ENCODE results near the gene ALOX5AP. TPM values are rescaled to one million over a fixed set of nuclear protein-coding genes. Genes with fewer than 3 reads are reported as not detected.

The ALOX5AP gene
- total and polyA plus RNA-seq, 2 donors (not counting 1 experiment from before 2014, with no cell fraction given) = 0.17 to 0.25 TPM

DNA sequence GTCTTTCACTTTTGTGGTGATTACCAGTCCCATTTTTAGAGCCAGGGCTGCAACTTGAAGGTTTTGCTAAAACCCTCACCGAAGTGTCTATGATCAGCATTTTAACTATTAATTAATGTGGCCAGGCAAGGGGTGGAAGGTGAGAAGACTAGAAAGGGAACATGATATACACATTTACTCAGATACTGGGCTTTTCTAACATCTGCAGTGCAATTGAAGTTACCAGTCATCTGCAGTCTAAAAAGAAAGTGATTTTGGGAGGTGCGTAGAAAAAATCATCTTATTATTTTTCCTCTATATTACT, 481 bp downstream of the ALOX5AP start:
- Histone ChIP-seq H2AFZ (ENCODE audit: low read length) (no peak overlapping the region), H3K79me2 (ENCODE audit: control insufficient read depth, insufficient read depth, low read length) (no peaks in the 10 kb centered on the region), H3K9ac (ENCODE audit: insufficient read depth, low read length) (no peak overlapping the region), H3K27ac (ENCODE audit: insufficient read depth, low read length) (no peak overlapping the region), H4K20me1 (ENCODE audit: control insufficient read depth, extremely low read depth, insufficient read depth, low read length) (no peaks in the 10 kb centered on the region), H3K27me3 (ENCODE audit: control insufficient read depth, insufficient read depth, low read length) (no peaks in the 10 kb centered on the region), H3K4me3 (replicated peaks in 1 of 4; ENCODE audit: control extremely low read depth in 1 of 4, insufficient read depth in 1 of 4, low read depth in 3 of 4, low read length in 4 of 4) (no peak overlapping the region), H3K9me3 (ENCODE audit: control insufficient read depth, insufficient read depth, low read depth, low read length) (no peaks in the 10 kb centered on the region), H3K4me1 (ENCODE audit: control insufficient read depth, extremely low read depth, insufficient read depth, low read length) (peaks cover 10% of the 10 kb centered on the region), H3K36me3 (ENCODE audit: control insufficient read depth, insufficient read depth, low read length) (no peaks in the 10 kb centered on the region), H3K4me2 (ENCODE audit: extremely low read depth, insufficient read depth, low read length) (no peak overlapping the region)
- DNase-seq (ENCODE audit: low read depth in 2 of 2) = no peak
- TF ChIP-seq EZH2 (IDR thresholded peaks at IDR 0.05; ENCODE audit: low read length, missing control alignments) = no peak
- TF ChIP-seq, protein P1, sequence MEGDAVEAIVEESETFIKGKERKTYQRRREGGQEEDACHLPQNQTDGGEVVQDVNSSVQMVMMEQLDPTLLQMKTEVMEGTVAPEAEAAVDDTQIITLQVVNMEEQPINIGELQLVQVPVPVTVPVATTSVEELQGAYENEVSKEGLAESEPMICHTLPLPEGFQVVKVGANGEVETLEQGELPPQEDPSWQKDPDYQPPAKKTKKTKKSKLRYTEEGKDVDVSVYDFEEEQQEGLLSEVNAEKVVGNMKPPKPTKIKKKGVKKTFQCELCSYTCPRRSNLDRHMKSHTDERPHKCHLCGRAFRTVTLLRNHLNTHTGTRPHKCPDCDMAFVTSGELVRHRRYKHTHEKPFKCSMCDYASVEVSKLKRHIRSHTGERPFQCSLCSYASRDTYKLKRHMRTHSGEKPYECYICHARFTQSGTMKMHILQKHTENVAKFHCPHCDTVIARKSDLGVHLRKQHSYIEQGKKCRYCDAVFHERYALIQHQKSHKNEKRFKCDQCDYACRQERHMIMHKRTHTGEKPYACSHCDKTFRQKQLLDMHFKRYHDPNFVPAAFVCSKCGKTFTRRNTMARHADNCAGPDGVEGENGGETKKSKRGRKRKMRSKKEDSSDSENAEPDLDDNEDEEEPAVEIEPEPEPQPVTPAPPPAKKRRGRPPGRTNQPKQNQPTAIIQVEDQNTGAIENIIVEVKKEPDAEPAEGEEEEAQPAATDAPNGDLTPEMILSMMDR (conservative IDR thresholded peaks at IDR 0.05 in 1 of 2, IDR thresholded peaks at IDR 0.05 in 1 of 2; ENCODE audit: low read depth in 1 of 2, low read length in 2 of 2) = no peak

DNA sequence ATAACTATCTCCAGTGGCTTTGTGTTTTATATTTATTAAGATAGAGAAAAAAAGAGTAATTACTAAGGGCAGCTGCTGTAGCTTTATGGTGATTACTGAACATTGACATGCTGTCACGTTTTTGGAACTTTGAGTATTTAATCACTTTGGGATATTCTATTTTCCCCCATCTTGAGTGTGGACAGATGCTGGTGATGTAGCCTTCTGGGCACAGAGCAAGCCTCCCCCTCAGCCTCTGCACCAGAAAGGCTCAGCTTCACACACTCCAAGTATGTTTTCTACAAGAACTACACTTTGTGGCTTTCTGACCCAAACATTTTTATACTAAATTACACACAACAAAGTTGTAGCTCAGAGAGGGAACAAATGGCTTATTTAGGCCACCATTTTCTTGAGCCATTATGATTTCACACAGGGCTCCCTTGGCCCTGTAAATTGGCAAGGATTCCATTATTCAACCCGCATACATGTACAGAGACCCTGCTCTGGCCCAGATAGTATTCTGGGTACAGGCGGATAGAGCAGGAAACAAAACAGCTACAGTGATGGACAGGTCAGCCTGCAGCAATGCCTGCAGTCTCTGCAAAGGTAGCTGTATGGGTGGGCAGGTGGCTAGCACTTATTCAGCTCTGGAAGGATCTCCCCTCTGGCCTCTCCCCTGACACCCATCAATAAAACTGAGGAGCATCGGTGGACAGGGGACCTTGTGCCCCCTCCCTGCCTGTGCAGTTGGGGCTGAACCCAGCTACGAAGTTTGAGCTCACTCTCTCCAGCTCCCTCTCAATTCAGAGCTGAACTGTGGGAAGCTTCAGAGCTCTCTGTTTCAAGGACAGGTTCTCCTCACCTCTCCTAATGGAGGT, 1.3 kb downstream of the ALOX5AP start:
- H3K79me2 ChIP-seq (ENCODE audit: control insufficient read depth, insufficient read depth, low read length) = no peaks in the 10 kb centered on the region
- no peak overlapping the region for H2AFZ ChIP-seq (ENCODE audit: low read length)
- H3K27me3 ChIP-seq (ENCODE audit: control insufficient read depth, insufficient read depth, low read length) = no peaks in the 10 kb centered on the region
- no peak overlapping the region for H3K4me3 ChIP-seq (replicated peaks in 1 of 4; ENCODE audit: control extremely low read depth in 1 of 4, insufficient read depth in 1 of 4, low read depth in 3 of 4, low read length in 4 of 4)
- no peak overlapping the region for H3K4me2 ChIP-seq (ENCODE audit: extremely low read depth, insufficient read depth, low read length)
- H4K20me1 ChIP-seq (ENCODE audit: control insufficient read depth, extremely low read depth, insufficient read depth, low read length) = no peaks in the 10 kb centered on the region
- TF ChIP-seq, protein P1 (conservative IDR thresholded peaks at IDR 0.05 in 1 of 2, IDR thresholded peaks at IDR 0.05 in 1 of 2; ENCODE audit: low read depth in 1 of 2, low read length in 2 of 2) = no peak
- no peak for TF ChIP-seq EZH2 (IDR thresholded peaks at IDR 0.05; ENCODE audit: low read length, missing control alignments)
- no peaks in the 10 kb centered on the region for H3K36me3 ChIP-seq (ENCODE audit: control insufficient read depth, insufficient read depth, low read length)
- H3K9me3 ChIP-seq (ENCODE audit: control insufficient read depth, insufficient read depth, low read depth, low read length) = no peaks in the 10 kb centered on the region
- H3K27ac ChIP-seq (ENCODE audit: insufficient read depth, low read length) = no peak overlapping the region
- H3K9ac ChIP-seq (ENCODE audit: insufficient read depth, low read length) = no peak overlapping the region
- DNase-seq (ENCODE audit: low read depth in 2 of 2) = no peak
- peaks cover 11% of the 10 kb centered on the region for H3K4me1 ChIP-seq (ENCODE audit: control insufficient read depth, extremely low read depth, insufficient read depth, low read length)

DNA sequence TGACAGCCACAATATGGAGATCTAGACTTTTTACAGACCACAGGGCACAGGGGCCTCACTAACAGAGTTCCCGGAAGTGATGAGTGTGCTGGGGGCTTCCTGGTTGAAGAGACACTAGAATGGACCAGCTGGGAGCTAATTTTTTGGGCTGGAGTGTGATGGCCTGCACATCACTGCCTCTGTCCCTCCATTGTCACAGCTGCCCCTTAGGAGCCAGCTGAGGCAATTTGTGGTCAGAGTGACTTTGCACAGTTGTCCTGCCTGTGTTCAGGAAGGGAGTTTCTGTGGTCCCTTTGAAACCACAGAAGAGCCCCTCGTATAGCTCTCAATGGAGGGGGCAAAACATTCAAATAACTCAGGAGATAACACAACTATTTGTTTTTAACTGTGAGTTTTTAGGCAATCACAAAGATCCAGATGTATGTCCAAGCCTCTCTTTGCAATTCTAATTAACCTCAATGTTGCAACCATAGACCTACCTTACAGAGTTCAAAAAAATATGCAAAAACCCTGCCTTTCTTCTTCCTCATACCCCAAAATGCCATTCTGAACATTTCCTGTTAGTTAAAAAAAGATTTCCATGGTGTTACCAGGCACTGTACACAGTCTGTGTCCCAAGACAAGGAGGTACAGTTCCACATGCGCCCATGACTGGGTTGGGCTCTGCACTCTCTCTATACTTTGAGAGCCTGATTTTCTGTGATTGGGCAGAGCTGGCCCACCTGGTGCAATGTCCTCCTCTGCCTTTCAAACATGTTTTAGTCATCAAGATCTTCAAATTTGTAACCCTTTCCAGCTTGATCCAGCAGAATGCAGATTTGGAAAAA, 2.4 kb downstream of the ALOX5AP start:
- H3K36me3 ChIP-seq (ENCODE audit: control insufficient read depth, insufficient read depth, low read length) = no peaks in the 10 kb centered on the region
- H4K20me1 ChIP-seq (ENCODE audit: control insufficient read depth, extremely low read depth, insufficient read depth, low read length) = no peaks in the 10 kb centered on the region
- no peak overlapping the region for H2AFZ ChIP-seq (ENCODE audit: low read length)
- TF ChIP-seq, protein P1 (conservative IDR thresholded peaks at IDR 0.05 in 1 of 2, IDR thresholded peaks at IDR 0.05 in 1 of 2; ENCODE audit: low read depth in 1 of 2, low read length in 2 of 2) = no peak
- TF ChIP-seq EZH2 (IDR thresholded peaks at IDR 0.05; ENCODE audit: low read length, missing control alignments) = no peak
- H3K9ac ChIP-seq (ENCODE audit: insufficient read depth, low read length) = no peak overlapping the region
- no peak overlapping the region for H3K4me2 ChIP-seq (ENCODE audit: extremely low read depth, insufficient read depth, low read length)
- H3K79me2 ChIP-seq (ENCODE audit: control insufficient read depth, insufficient read depth, low read length) = no peaks in the 10 kb centered on the region
- H3K27ac ChIP-seq (ENCODE audit: insufficient read depth, low read length) = no peak overlapping the region
- H3K4me1 ChIP-seq (ENCODE audit: control insufficient read depth, extremely low read depth, insufficient read depth, low read length) = peaks cover 11% of the 10 kb centered on the region
- no peaks in the 10 kb centered on the region for H3K27me3 ChIP-seq (ENCODE audit: control insufficient read depth, insufficient read depth, low read length)
- no peaks in the 10 kb centered on the region for H3K9me3 ChIP-seq (ENCODE audit: control insufficient read depth, insufficient read depth, low read depth, low read length)
- DNase-seq (ENCODE audit: low read depth in 2 of 2) = no peak
- H3K4me3 ChIP-seq (replicated peaks in 1 of 4; ENCODE audit: control extremely low read depth in 1 of 4, insufficient read depth in 1 of 4, low read depth in 3 of 4, low read length in 4 of 4) = no peak overlapping the region

Measured in fibroblast of lung (primary cell).